ENCODE results near the gene DRC1.

Gene DRC1

GRCh38 chr2:26487192-26487591 is 85.5 kb downstream of the DRC1 start:
- no peak overlapping the region for H3K4ac ChIP-seq (ENCODE audit: low read depth, low read length)
- no peak overlapping the region for H4K5ac ChIP-seq (ENCODE audit: low read length)
- H3K4me3 ChIP-seq (ENCODE audit: low read length), result no peak overlapping the region
- H2BK15ac ChIP-seq (replicated peaks; ENCODE audit: low read depth), result no peak overlapping the region
- no CpG with 5 or more reads among the region's 5 CpGs for WGBS (ENCODE audit: extremely low coverage, insufficient coverage, low lambda C conversion rate)
- H3K27ac ChIP-seq (ENCODE audit: low read depth, low read length), result no peak overlapping the region
- no peak overlapping the region for H2AK5ac ChIP-seq (ENCODE audit: low read length)
- H3K18ac ChIP-seq (ENCODE audit: low read length), result no peak overlapping the region
- no peaks in the 10 kb centered on the region for H3K36me3 ChIP-seq (ENCODE audit: control insufficient read depth, insufficient read depth, low read length)
- no peak overlapping the region for H2BK120ac ChIP-seq (ENCODE audit: low read depth, low read length)
- H2BK5ac ChIP-seq (ENCODE audit: low read length), result no peak overlapping the region
- H3K23ac ChIP-seq (ENCODE audit: low read length), result no peak overlapping the region
- H4K8ac ChIP-seq (ENCODE audit: low read depth, low read length), result no peak overlapping the region
- no peak overlapping the region for H3K56ac ChIP-seq (ENCODE audit: low read length)
- no peaks in the 10 kb centered on the region for H3K79me1 ChIP-seq (ENCODE audit: low read length)
- DNase-seq, result no peak
- no peaks in the 10 kb centered on the region for H3K79me2 ChIP-seq (ENCODE audit: control insufficient read depth, insufficient read depth, low read length)
- no peaks in the 10 kb centered on the region for H3K27me3 ChIP-seq (ENCODE audit: insufficient read depth, low read length, poor library complexity)
- no peaks in the 10 kb centered on the region for H3K4me1 ChIP-seq (ENCODE audit: control insufficient read depth, low read depth, low read length)
- H3K4me2 ChIP-seq (ENCODE audit: low read length), result no peak overlapping the region
- no peak overlapping the region for H3K9ac ChIP-seq (ENCODE audit: low read length)

DNA sequence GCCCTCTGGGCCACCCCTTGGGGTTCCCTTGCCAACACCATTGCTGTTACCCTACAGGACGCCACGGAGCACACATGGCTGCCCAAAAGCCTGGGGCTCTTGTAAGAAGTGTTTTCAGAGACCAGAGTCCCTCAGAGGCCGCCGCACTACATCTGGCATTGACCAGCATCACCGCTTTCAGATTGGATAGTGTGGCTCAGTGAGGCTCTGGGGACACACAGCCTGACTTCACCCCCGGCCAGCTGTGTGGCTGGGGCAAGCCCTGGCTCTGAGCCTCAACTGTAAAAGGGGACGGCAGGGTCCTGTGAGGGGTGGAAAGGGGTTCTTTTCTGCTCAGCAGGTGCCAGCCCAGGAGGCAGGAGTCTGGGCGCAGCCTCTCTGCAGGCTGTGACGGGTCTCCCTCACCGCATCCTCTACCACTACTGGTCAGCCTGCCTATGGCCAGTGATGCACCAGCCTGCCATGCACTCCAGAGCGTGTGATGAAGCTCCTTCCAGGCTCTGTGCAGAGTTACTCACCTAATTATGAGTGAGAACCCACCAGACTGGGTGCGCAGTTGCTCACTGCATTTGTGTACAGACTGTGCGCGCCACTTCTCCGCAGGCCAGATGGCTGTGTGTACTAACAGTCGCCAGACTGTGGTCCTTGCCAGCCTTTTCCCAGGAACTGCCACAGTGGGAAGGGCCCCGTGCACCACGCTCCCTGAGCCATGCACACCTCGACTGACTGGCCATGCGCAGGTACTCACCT is 86.9 kb downstream of the DRC1 start:
- H2BK120ac ChIP-seq (ENCODE audit: low read depth, low read length), result no peak overlapping the region
- no peak for DNase-seq
- no peak overlapping the region for H4K8ac ChIP-seq (ENCODE audit: low read depth, low read length)
- no peak overlapping the region for H2AK5ac ChIP-seq (ENCODE audit: low read length)
- no peak overlapping the region for H3K18ac ChIP-seq (ENCODE audit: low read length)
- no peak overlapping the region for H2BK5ac ChIP-seq (ENCODE audit: low read length)
- H3K79me2 ChIP-seq (ENCODE audit: control insufficient read depth, insufficient read depth, low read length), result no peaks in the 10 kb centered on the region
- no peak overlapping the region for H3K4me3 ChIP-seq (ENCODE audit: low read length)
- H3K4ac ChIP-seq (ENCODE audit: low read depth, low read length), result no peak overlapping the region
- H3K4me2 ChIP-seq (ENCODE audit: low read length), result no peak overlapping the region
- H3K9ac ChIP-seq (ENCODE audit: low read length), result no peak overlapping the region
- H3K4me1 ChIP-seq (ENCODE audit: control insufficient read depth, low read depth, low read length), result no peaks in the 10 kb centered on the region
- H3K27me3 ChIP-seq (ENCODE audit: insufficient read depth, low read length, poor library complexity), result no peaks in the 10 kb centered on the region
- H3K79me1 ChIP-seq (ENCODE audit: low read length), result no peaks in the 10 kb centered on the region
- no peak overlapping the region for H3K27ac ChIP-seq (ENCODE audit: low read depth, low read length)
- H4K5ac ChIP-seq (ENCODE audit: low read length), result no peak overlapping the region
- WGBS (ENCODE audit: extremely low coverage, insufficient coverage, low lambda C conversion rate), result no CpG with 5 or more reads among the region's 20 CpGs
- H3K56ac ChIP-seq (ENCODE audit: low read length), result no peak overlapping the region
- no peaks in the 10 kb centered on the region for H3K36me3 ChIP-seq (ENCODE audit: control insufficient read depth, insufficient read depth, low read length)
- H3K23ac ChIP-seq (ENCODE audit: low read length), result no peak overlapping the region
- no peak overlapping the region for H2BK15ac ChIP-seq (replicated peaks; ENCODE audit: low read depth)

- Histone ChIP-seq H4K5ac (ENCODE audit: low read length) (no peak overlapping the region), H3K27me3 (ENCODE audit: insufficient read depth, low read length, poor library complexity) (no peaks in the 10 kb centered on the region), H3K27ac (ENCODE audit: low read depth, low read length) (no peak overlapping the region), H2BK15ac (replicated peaks; ENCODE audit: low read depth) (no peak overlapping the region), H3K18ac (ENCODE audit: low read length) (no peak overlapping the region), H3K9ac (ENCODE audit: low read length) (no peak overlapping the region), H2BK120ac (ENCODE audit: low read depth, low read length) (no peak overlapping the region), H3K36me3 (ENCODE audit: control insufficient read depth, insufficient read depth, low read length) (no peaks in the 10 kb centered on the region), H3K4me1 (ENCODE audit: control insufficient read depth, low read depth, low read length) (no peaks in the 10 kb centered on the region), H2BK5ac (ENCODE audit: low read length) (no peak overlapping the region), H3K23ac (ENCODE audit: low read length) (no peak overlapping the region), H4K8ac (ENCODE audit: low read depth, low read length) (no peak overlapping the region), H3K4ac (ENCODE audit: low read depth, low read length) (no peak overlapping the region), H3K4me3 (ENCODE audit: low read length) (no peak overlapping the region), H3K79me1 (ENCODE audit: low read length) (no peaks in the 10 kb centered on the region), H2AK5ac (ENCODE audit: low read length) (no peak overlapping the region), H3K56ac (ENCODE audit: low read length) (no peak overlapping the region), H3K4me2 (ENCODE audit: low read length) (no peak overlapping the region), H3K79me2 (ENCODE audit: control insufficient read depth, insufficient read depth, low read length) (no peaks in the 10 kb centered on the region)
- no peak for DNase-seq
- WGBS (ENCODE audit: extremely low coverage, insufficient coverage, low lambda C conversion rate), result no CpG with 5 or more reads among the region's 19 CpGs
These were observed 87.6 kb downstream of the DRC1 start for GRCh38 chr2:26489213-26489850.

DNA sequence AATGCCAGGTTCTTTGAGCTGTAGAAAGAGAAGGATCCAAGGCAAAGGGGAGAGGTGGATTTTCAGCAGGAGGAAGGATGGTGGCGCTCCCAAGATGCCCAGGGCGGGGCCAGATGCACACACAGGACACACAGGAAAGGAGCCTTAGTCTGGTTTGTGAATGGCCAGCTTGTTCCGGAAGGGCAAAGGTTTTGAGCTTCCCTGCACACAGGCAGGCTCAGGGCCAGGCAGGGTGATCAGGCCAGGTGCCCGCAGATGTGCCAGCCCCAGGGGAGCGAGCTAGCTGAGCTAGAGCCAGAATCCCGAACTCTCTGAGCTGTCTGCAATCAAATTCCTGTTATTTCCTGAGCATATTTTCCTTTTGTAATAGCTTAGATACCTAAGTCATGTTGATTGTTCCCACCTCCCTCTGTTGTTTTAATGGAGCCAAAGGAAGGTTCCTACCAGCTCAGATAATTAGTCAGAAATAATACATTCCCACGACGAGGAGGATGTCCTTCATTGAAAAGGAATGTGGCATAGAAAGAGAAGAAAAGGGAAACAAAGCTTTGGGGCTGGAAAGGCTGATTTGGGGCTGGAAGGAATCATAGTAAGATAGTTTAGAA is 89.9 kb downstream of the DRC1 start:
- Histone ChIP-seq H3K79me2 (ENCODE audit: control insufficient read depth, insufficient read depth, low read length) (no peaks in the 10 kb centered on the region), H3K27me3 (ENCODE audit: insufficient read depth, low read length, poor library complexity) (no peaks in the 10 kb centered on the region), H3K4me3 (ENCODE audit: low read length) (no peak overlapping the region), H3K4me1 (ENCODE audit: control insufficient read depth, low read depth, low read length) (no peaks in the 10 kb centered on the region), H3K23ac (ENCODE audit: low read length) (no peak overlapping the region), H3K27ac (ENCODE audit: low read depth, low read length) (no peak overlapping the region), H3K56ac (ENCODE audit: low read length) (no peak overlapping the region), H2BK5ac (ENCODE audit: low read length) (no peak overlapping the region), H2BK120ac (ENCODE audit: low read depth, low read length) (no peak overlapping the region), H4K8ac (ENCODE audit: low read depth, low read length) (no peak overlapping the region), H3K4me2 (ENCODE audit: low read length) (no peak overlapping the region), H3K9ac (ENCODE audit: low read length) (no peak overlapping the region), H2AK5ac (ENCODE audit: low read length) (no peak overlapping the region), H3K18ac (ENCODE audit: low read length) (no peak overlapping the region), H3K79me1 (ENCODE audit: low read length) (no peaks in the 10 kb centered on the region), H3K4ac (ENCODE audit: low read depth, low read length) (no peak overlapping the region), H4K5ac (ENCODE audit: low read length) (no peak overlapping the region), H2BK15ac (replicated peaks; ENCODE audit: low read depth) (no peak overlapping the region), H3K36me3 (ENCODE audit: control insufficient read depth, insufficient read depth, low read length) (no peaks in the 10 kb centered on the region)
- no peak for DNase-seq
- no CpG with 5 or more reads among the region's 8 CpGs for WGBS (ENCODE audit: extremely low coverage, insufficient coverage, low lambda C conversion rate)

DNA sequence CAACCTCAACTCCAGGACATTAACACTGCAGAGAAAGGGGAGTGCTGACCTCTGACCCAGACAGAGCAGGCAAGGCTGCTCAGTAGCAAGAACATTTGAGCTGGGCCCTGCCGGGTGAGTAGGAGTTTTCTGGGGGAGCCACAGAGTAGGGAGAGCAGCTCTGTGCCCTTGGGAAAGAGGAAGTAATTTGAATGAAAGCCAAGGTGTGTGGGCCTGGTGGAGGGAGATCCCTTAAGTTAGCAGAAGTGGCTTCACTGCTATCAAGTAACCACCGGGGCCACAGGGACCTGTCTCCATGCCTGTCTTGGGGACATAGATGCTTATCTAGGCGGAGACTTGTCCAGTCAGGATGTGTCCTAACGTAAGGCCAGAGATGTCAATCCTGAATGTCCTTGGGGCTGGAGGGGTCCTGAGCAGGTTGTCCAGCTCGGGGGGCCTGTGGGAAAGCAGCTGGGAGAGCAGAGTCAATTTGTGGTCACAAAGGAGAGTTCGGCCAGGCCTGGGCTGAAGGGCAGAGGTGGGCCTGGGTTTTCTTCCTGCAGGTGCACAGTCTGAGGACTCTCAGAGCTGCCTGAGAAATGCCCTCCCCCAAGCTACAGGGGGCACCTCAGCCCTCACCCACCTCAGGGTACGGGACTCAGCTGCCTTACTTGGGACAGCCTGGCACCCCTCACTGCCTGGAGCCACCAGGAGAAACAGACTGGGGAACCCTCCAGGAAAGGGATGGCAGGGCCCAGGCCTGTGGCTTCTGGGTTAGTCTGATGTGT is 91.2 kb downstream of the DRC1 start:
- no CpG with 5 or more reads among the region's 7 CpGs for WGBS (ENCODE audit: extremely low coverage, insufficient coverage, low lambda C conversion rate)
- no peak for DNase-seq
- no peak overlapping the region for H2BK5ac ChIP-seq (ENCODE audit: low read length)

More for the DNA sequence above, 91.2 kb downstream of the DRC1 start:
- H3K4me2 ChIP-seq (ENCODE audit: low read length), result no peak overlapping the region
- no peak overlapping the region for H3K27ac ChIP-seq (ENCODE audit: low read depth, low read length)
- H2BK120ac ChIP-seq (ENCODE audit: low read depth, low read length), result no peak overlapping the region
- H3K79me1 ChIP-seq (ENCODE audit: low read length), result no peaks in the 10 kb centered on the region
- H4K8ac ChIP-seq (ENCODE audit: low read depth, low read length), result no peak overlapping the region
- no peaks in the 10 kb centered on the region for H3K4me1 ChIP-seq (ENCODE audit: control insufficient read depth, low read depth, low read length)
- H3K18ac ChIP-seq (ENCODE audit: low read length), result no peak overlapping the region
- H3K79me2 ChIP-seq (ENCODE audit: control insufficient read depth, insufficient read depth, low read length), result no peaks in the 10 kb centered on the region
- no peak overlapping the region for H4K5ac ChIP-seq (ENCODE audit: low read length)
- H3K27me3 ChIP-seq (ENCODE audit: insufficient read depth, low read length, poor library complexity), result no peaks in the 10 kb centered on the region
- H3K56ac ChIP-seq (ENCODE audit: low read length), result no peak overlapping the region
- no peaks in the 10 kb centered on the region for H3K36me3 ChIP-seq (ENCODE audit: control insufficient read depth, insufficient read depth, low read length)
- H3K9ac ChIP-seq (ENCODE audit: low read length), result no peak overlapping the region
- no peak overlapping the region for H3K23ac ChIP-seq (ENCODE audit: low read length)
- no peak overlapping the region for H3K4ac ChIP-seq (ENCODE audit: low read depth, low read length)
- no peak overlapping the region for H2AK5ac ChIP-seq (ENCODE audit: low read length)
- H3K4me3 ChIP-seq (ENCODE audit: low read length), result no peak overlapping the region
- H2BK15ac ChIP-seq (replicated peaks; ENCODE audit: low read depth), result no peak overlapping the region

All from mesendoderm (in vitro differentiated cells).